Endothelial cell (in vitro differentiated cells): ENCODE data around the gene LRFN3. TPM values are rescaled to one million over a fixed set of nuclear protein-coding genes. Genes with fewer than 3 reads are reported as not detected.
A peak's percentile ranks its signal among the peaks of the same experiment; 100 is the strongest.

ENCODE experiments used
- DNase-seq: peaks from one replicate; pipeline ENCODE4 v3.0.0; 2021; ENCODE audit warnings: low spot score
- H3K27ac Mint-ChIP-seq: one replicate; pipeline ENCODE4 v1.8.0; 2021; ENCODE audit warnings: mixed read lengths, inconsistent platforms; ENCODE audit not compliant: unreplicated experiment
- H3K27me3 Mint-ChIP-seq: one replicate; pipeline ENCODE4 v1.8.0; 2021; ENCODE audit warnings: mild to moderate bottlenecking, moderate library complexity, mixed read lengths, inconsistent platforms; ENCODE audit not compliant: unreplicated experiment
- H3K36me3 Mint-ChIP-seq: one replicate; pipeline ENCODE4 v1.8.0; 2021; ENCODE audit warnings: mild to moderate bottlenecking, low read depth, mixed read lengths, inconsistent platforms; ENCODE audit not compliant: unreplicated experiment
- H3K4me1 Mint-ChIP-seq: one replicate; pipeline ENCODE4 v1.8.0; 2021; ENCODE audit warnings: mild to moderate bottlenecking, mixed read lengths, inconsistent platforms; ENCODE audit not compliant: unreplicated experiment
- H3K4me3 Mint-ChIP-seq: one replicate; pipeline ENCODE4 v1.8.0; 2021; ENCODE audit warnings: mild to moderate bottlenecking, mixed read lengths, inconsistent platforms; ENCODE audit not compliant: unreplicated experiment
- H3K9me3 Mint-ChIP-seq: one replicate; pipeline ENCODE4 v1.8.0; 2021; ENCODE audit warnings: mixed read lengths, inconsistent platforms; ENCODE audit not compliant: unreplicated experiment
- total RNA-seq: library from RNA; stranded (reverse); fragmentation: NEBNext Ultra II Directional; extraction: Animal tissue kit (Norgen Biotek cat#: 25700); gene quantifications from one replicate; pipeline ENCODE4 v1.2.1, GENCODE V29; 2021; ENCODE audit not compliant: unreplicated experiment
- TF ChIP-seq, protein P1 (sequence below): fragments of 200-600 bp; sonication (generic); IDR thresholded peaks from one replicate; pipeline ENCODE4 v1.5.0; 2021; ENCODE audit warnings: antibody characterized with exemption; ENCODE audit not compliant: unreplicated experiment

The LRFN3 gene
- total RNA-seq, 1 donor from 2014 or later: 53.4 TPM

DNA sequence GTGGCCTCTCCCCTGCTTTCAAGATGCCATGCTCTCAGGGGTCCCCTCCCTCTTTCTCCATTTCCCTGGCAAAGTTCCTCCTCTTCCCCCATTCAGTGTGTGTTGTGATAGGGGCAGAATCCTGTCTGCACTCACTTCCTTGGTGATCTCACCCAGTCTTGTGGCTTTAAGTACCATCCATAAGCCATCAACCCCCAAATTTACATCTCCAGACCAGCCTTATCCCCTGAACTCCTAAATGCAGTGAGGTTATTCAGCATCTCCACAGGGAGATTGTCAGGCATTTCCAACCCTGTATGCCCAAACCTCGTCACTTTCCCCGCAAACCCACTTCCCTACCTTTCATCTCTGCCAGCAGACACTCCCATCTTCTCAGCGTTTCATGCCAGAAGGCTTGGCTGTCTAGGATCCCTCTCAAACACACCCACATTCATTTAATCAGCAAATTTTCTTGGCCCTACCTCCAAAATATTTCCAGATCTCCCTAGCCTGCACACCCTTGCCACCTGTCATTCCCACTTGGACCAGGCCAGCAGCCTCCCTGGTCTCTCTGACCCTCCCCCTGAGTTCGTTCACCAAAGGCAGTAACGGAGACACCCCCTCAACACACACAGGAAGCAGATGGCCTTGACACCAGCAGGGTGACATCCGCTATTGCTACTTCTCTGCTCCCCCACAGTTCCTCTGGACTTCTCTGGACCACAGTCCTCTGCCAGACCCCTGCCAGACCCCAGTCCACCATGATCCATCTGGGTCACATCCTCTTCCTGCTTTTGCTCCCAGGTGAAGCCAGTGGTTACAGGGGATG is 34.1 kb upstream of the LRFN3 start, which contains the start of gene HCST:
Gene HCST, plus strand, starts transcription at position 676 of the 808 bp plus-strand sequence. Its CDS starts 65 bp downstream, at position 741.
- Mint-ChIP-seq H3K27ac (no peak within 1 kb of the TSS), H3K9me3 (no peaks in the 10 kb centered on the region), H3K4me1 (peaks cover 19% of the 10 kb centered on the region), H3K27me3 (peaks cover 15% of the 10 kb centered on the region), H3K4me3 (peak within 1 kb of the TSS; percentile 63), H3K36me3 (no peaks in the 10 kb centered on the region)
- TF ChIP-seq, protein P1, sequence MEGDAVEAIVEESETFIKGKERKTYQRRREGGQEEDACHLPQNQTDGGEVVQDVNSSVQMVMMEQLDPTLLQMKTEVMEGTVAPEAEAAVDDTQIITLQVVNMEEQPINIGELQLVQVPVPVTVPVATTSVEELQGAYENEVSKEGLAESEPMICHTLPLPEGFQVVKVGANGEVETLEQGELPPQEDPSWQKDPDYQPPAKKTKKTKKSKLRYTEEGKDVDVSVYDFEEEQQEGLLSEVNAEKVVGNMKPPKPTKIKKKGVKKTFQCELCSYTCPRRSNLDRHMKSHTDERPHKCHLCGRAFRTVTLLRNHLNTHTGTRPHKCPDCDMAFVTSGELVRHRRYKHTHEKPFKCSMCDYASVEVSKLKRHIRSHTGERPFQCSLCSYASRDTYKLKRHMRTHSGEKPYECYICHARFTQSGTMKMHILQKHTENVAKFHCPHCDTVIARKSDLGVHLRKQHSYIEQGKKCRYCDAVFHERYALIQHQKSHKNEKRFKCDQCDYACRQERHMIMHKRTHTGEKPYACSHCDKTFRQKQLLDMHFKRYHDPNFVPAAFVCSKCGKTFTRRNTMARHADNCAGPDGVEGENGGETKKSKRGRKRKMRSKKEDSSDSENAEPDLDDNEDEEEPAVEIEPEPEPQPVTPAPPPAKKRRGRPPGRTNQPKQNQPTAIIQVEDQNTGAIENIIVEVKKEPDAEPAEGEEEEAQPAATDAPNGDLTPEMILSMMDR: no peak
- DNase-seq: no peak

DNA sequence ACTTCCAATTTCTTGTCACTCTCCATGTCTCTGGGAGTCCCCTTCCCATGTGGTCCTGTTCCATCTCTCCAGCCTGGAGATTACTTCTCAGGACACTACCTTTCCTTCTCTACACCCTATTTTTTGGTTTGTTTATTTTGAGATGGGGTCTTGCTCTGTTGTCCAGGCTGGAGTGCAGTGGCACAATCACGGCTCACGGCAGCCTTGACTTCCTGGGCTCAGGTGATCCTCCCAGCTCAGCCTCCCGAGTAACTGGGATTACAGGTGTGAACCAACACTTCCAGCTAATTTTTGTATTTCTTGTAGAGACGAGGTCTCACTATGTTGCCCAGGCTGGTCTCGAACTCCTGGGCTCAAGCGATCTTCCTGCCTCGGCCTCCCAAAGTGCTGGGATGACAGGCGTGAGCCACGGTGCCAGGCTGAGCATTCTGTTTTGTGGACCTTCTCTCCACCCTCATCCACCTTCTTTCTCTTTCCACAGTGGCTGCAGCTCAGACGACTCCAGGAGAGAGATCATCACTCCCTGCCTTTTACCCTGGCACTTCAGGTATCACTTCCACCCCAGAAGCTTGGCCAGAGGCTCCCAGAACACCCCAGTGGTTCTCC is 33.2 kb upstream of the LRFN3 start:
- Mint-ChIP-seq H3K4me1 (peaks cover 19% of the 10 kb centered on the region), H3K36me3 (no peaks in the 10 kb centered on the region), H3K27me3 (peaks cover 15% of the 10 kb centered on the region), H3K27ac (no peak overlapping the region), H3K4me3 (peak overlapping the region; percentile 63), H3K9me3 (no peaks in the 10 kb centered on the region)
- DNase-seq: no peak
- TF ChIP-seq, protein P1: no peak

DNA sequence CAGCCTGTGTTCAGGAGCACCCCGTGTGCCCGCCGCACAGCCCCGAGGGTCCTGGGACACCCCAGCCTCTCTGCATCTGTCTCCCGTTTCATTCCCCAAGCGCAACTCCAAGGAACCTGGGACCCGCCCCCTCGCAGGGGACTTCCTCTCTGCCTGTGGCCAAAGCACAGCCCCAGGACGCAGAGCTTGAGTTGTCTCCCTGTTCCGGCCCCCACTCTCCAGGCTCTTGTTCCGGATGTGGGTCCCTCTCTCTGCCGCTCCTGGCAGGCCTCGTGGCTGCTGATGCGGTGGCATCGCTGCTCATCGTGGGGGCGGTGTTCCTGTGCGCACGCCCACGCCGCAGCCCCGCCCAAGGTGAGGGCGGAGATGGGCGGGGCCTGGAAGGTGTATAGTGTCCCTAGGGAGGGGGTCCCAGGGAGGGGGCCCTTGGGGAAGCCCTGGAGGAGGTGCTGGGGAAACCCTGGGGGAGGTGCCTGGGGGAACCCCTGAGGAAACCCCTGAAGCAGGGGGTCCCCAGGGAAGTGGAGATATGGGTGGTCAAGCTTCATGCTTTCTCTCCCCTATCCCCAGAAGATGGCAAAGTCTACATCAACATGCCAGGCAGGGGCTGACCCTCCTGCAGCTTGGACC is 32.5 kb upstream of the LRFN3 start:
- H3K4me3 Mint-ChIP-seq: peak overlapping the region; percentile 63
- peak; percentile 48 for DNase-seq
- no peaks in the 10 kb centered on the region for H3K36me3 Mint-ChIP-seq
- H3K27ac Mint-ChIP-seq: no peak overlapping the region
- peaks cover 19% of the 10 kb centered on the region for H3K4me1 Mint-ChIP-seq
- peaks cover 15% of the 10 kb centered on the region for H3K27me3 Mint-ChIP-seq
- H3K9me3 Mint-ChIP-seq: no peaks in the 10 kb centered on the region
- TF ChIP-seq, protein P1: no peak

DNA sequence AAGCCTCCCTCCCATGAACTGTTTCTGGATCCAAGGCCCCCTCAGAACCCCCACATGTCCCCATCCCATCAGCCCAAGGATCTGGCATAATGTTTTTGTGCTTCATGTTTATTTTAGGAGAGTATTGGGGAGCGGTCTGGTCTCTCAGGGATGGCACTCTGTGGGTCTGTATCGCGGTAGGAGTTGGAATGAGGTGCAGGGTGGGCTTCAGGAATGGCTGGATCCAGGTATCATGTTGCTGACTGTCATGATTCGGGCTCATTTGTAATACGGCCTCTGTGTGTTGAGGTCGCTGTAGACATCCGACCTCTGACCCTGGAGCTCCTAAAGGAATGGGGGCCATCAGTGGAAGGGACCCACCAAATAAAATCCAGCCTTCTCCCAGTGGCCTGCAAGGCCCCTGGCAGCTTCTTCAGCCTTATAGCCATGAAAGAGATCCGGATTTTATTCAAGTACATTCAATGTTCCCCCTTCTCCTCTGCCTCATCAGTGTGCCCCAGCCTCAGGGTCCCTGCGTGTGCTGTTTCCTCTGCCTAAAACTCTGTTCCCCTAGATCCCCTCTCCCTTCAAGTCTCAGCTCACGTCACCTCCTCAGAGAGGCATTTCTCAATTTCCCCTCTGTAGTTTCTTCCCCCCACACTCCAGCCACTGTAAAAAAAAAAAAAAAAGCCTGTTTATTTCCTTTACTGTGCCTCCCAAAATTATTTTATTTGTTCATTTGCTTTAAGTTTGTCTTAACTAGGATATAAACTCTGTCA is 31.7 kb upstream of the LRFN3 start:
- Mint-ChIP-seq H3K9me3 (no peaks in the 10 kb centered on the region), H3K36me3 (no peaks in the 10 kb centered on the region), H3K4me1 (peaks cover 21% of the 10 kb centered on the region), H3K27me3 (peaks cover 16% of the 10 kb centered on the region), H3K4me3 (no peak overlapping the region), H3K27ac (no peak overlapping the region)
- TF ChIP-seq, protein P1: no peak
- no peak for DNase-seq
